GM12878 (cell line): ENCODE data around the gene CBFA2T3. TPM values are rescaled to one million over a fixed set of nuclear protein-coding genes. Genes with fewer than 3 reads are reported as not detected.

Experiments
- ATAC-seq: fragments of 200-7000 bp; cut with Tn5 transposase; 3 replicates; pipeline ENCODE4 v1.9.1; 2020; ENCODE audit warnings: mild to moderate bottlenecking, moderate library complexity
- BruUV-seq: library from RNA; stranded (reverse); fragments of 400-500 nt; replicated peaks from 2 replicates; lab custom pipeline; 2021; lab: Mats Ljungman, UMichigan
- CTCF ChIA-PET: fragments of 300-600 bp; sonication (Branson Sonifier 250); formaldehyde crosslinking; extraction: SDS; loops from one replicate; lab custom pipeline; 2021; ENCODE audit warnings: inconsistent platforms; lab: Yijun Ruan, JAX
- POLR2A ChIA-PET: fragments of 350-600 bp; formaldehyde crosslinking; extraction: SDS; loops from one replicate; lab custom pipeline; 2021; ENCODE audit warnings: inconsistent platforms; lab: Charles Lee
- RAD21 ChIA-PET: fragments of 300-600 bp; sonication (Branson Sonifier 250); formaldehyde crosslinking; loops from one replicate; lab custom pipeline; 2023; ENCODE audit warnings: antibody characterized with exemption; ENCODE audit not compliant: unreplicated experiment; lab: Charles Lee
- SMC1A ChIA-PET: fragments of 300-600 bp; sonication (Branson Sonifier 250); formaldehyde crosslinking; loops from one replicate; lab custom pipeline; 2023; ENCODE audit not compliant: unreplicated experiment, uncharacterized antibody; lab: Charles Lee
- DNase-seq: peaks from one replicate; pipeline ENCODE4 v3.0.0-alpha.2; 2011; ENCODE audit warnings: low read depth, low spot score
- FAIRE-seq: peaks from 3 replicates; lab custom pipeline; 2011; peaks lifted over from hg19 to GRCh38; lab: Jason Lieb, UNC
- H2AFZ ChIP-seq: 2 replicates; pipeline ENCODE4 v1.6.0; 2011; ENCODE audit warnings: low read depth, low read length, control low read depth; ENCODE audit not compliant: control insufficient read depth
- H3K27ac ChIP-seq: 2 replicates; pipeline ENCODE4 v1.5.1; 2011; ENCODE audit warnings: control low read depth; ENCODE audit not compliant: control insufficient read depth, insufficient read depth
- H3K27me3 ChIP-seq, 2 experiments: replicated peaks in 1 of 2; 2 replicates each; pipeline versions ENCODE4 v1.6.0 to v1.6.1; 2011; ENCODE audit warnings: low read length in 1 of 2; ENCODE audit not compliant: control insufficient read depth in 2 of 2, insufficient read depth in 2 of 2
- H3K36me3 ChIP-seq, 2 experiments: 2 replicates each; pipeline ENCODE4 v1.5.1; 2011; ENCODE audit warnings: low read length in 1 of 2; ENCODE audit not compliant: control insufficient read depth in 2 of 2, insufficient read depth in 2 of 2
- H3K4me1 ChIP-seq: 2 replicates; pipeline ENCODE4 v1.6.1; 2011; ENCODE audit warnings: mild to moderate bottlenecking, low read length, moderate library complexity, mixed read lengths; ENCODE audit not compliant: control insufficient read depth, insufficient read depth
- H3K4me2 ChIP-seq: 2 replicates; pipeline ENCODE4 v1.6.0; 2011; ENCODE audit warnings: control low read depth; ENCODE audit not compliant: control insufficient read depth, insufficient read depth
- H3K4me3 ChIP-seq: fragments of 200-600 bp; sonication (generic); 2 replicates; pipeline ENCODE4 v1.5.1; 2016
- H3K79me2 ChIP-seq: 2 replicates; pipeline ENCODE4 v1.6.0; 2011; ENCODE audit warnings: low read length; ENCODE audit not compliant: control insufficient read depth, insufficient read depth
- H3K9ac ChIP-seq: 2 replicates; pipeline ENCODE4 v1.8.0; 2011; ENCODE audit warnings: low read length, control low read depth, mixed read lengths; ENCODE audit not compliant: control insufficient read depth, insufficient read depth
- H3K9me3 ChIP-seq: replicated peaks from 3 replicates; pipeline ENCODE4 v1.5.1; 2011; ENCODE audit warnings: mild to moderate bottlenecking, low read length; ENCODE audit not compliant: control insufficient read depth, insufficient read depth
- H4K20me1 ChIP-seq: 2 replicates; pipeline ENCODE4 v1.6.0; 2011; ENCODE audit not compliant: control insufficient read depth, insufficient read depth
- BACH1 ChIP-seq: fragments of 450-650 bp; IDR thresholded peaks from 2 replicates; pipeline ENCODE4 v1.6.1; 2017; ENCODE audit warnings: mild to moderate bottlenecking, borderline replicate concordance
- CBX5 ChIP-seq: sonication (generic); IDR thresholded peaks from 2 replicates; pipeline ENCODE4 v1.6.1; 2016; ENCODE audit warnings: low read depth, moderate library complexity, mild to moderate bottlenecking, inconsistent platforms
- CUX1 ChIP-seq: IDR thresholded peaks from 2 replicates; pipeline ENCODE4 v1.6.1; 2012; ENCODE audit warnings: improper control_type of control experiment, low read depth, low read length; ENCODE audit not compliant: insufficient replicate concordance
- EGR1 ChIP-seq, 2 experiments: IDR thresholded peaks; 1 replicate in 1 of 2; 2 replicates in 1 of 2; pipeline ENCODE4 v1.6.1; 2011 to 2012; ENCODE audit warnings: low read depth in 2 of 2, low read length in 2 of 2, borderline replicate concordance in 1 of 2, mild to moderate bottlenecking in 1 of 2, moderate library complexity in 1 of 2
- ESRRA ChIP-seq: IDR thresholded peaks from 2 replicates; pipeline ENCODE4 v1.6.1; 2012; ENCODE audit warnings: mild to moderate bottlenecking, low read length, improper control_type of control experiment
- NRF1 ChIP-seq: conservative IDR thresholded peaks from 2 replicates; pipeline ENCODE4 v1.6.1; 2011; ENCODE audit warnings: mild to moderate bottlenecking, low read depth, low read length, improper control_type of control experiment
- ZNF217 ChIP-seq: fragments of 450-650 bp; IDR thresholded peaks from 2 replicates; pipeline ENCODE4 v1.6.1; 2017; ENCODE audit warnings: antibody characterized with exemption, mild to moderate bottlenecking
- ZNF592 ChIP-seq: fragments of 450-650 bp; IDR thresholded peaks from 2 replicates; pipeline ENCODE4 v1.6.1; 2017; ENCODE audit warnings: mild to moderate bottlenecking, moderate library complexity
- WGBS: methylation state at CpG from one replicate; pipeline ENCODE4 v1.1.6; 2016; ENCODE audit warnings: low lambda C conversion rate; ENCODE audit not compliant: insufficient replicate concordance, insufficient coverage; ENCODE audit errors: missing lambda C conversion rate; 5-methylcytosine and 5-hydroxymethylcytosine counted together
- in situ Hi-C: fragments of 300-500 bp; cut with MboI; formaldehyde crosslinking; loops from 9 replicates; pipeline ENCODE4 v1.14.3; 2018; ENCODE audit warnings: mixed read lengths
- intact Hi-C: fragments of 100-400 bp; cut with micrococcal nuclease; formaldehyde crosslinking; loops from one replicate; pipeline ENCODE4 v1.14.2; 2022; ENCODE audit not compliant: unreplicated experiment
- polyA plus RNA-seq, 11 experiments: library from polyadenylated mRNA; depleted of rRNA in 4 of 11; unstranded in 6 of 11; stranded (reverse) in 5 of 11; fragments of >200 nt; fragmentation: Nextera tagmentation in 4 of 11; fragmentation: Illumina TruSeq in 1 of 11; extraction: Ambion mirVana in 4 of 11; extraction: Trizol in 1 of 11; gene quantifications; 1 replicate in 1 of 11; 2 replicates in 10 of 11; pipeline versions ENCODE4 v1.2.1 to v1.2.3, GENCODE V29; 2011 to 2016; ENCODE audit warnings: inconsistent platforms in 2 of 11, missing spikeins in 2 of 11, low read depth in 1 of 11
- total RNA-seq, 4 experiments: library from RNA; depleted of rRNA in 3 of 4; stranded (reverse); fragments of >200 nt in 3 of 4; fragmentation: Illumina TruSeq in 1 of 4; extraction: Trizol in 1 of 4; gene quantifications; 2 replicates each; pipeline versions ENCODE4 v1.2.1 to v1.2.3, GENCODE V29; 2013 to 2021
- TF ChIP-seq, protein P1 (sequence below): fragments of 450-650 bp; IDR thresholded peaks from 2 replicates; pipeline ENCODE4 v1.6.1; 2016; ENCODE audit warnings: mild to moderate bottlenecking

The CBFA2T3 gene
- total and polyA plus RNA-seq, 10 of the 15 experiments (the other 5 are each of a cell fraction or from before 2014, with no cell fraction given) = 0.69 to 42.6 (median 4.5) TPM

- Histone ChIP-seq H3K4me2 (no peak overlapping the region), H2AFZ (no peak overlapping the region), H4K20me1 (no peaks in the 10 kb centered on the region), H3K4me3 (no peak overlapping the region), H3K4me1 (peaks cover 14% of the 10 kb centered on the region), H3K79me2 (no peaks in the 10 kb centered on the region), H3K27me3 (no peaks in the 10 kb centered on the region; a peak in 1 of 4 replicates), H3K27ac (no peak overlapping the region), H3K36me3 (no peaks in the 10 kb centered on the region), H3K9me3 (peaks cover 2% of the 10 kb centered on the region; the same call in 2 of the 3 replicates), H3K9ac (no peak overlapping the region)
- ATAC-seq (no peak), DNase-seq (no peak), FAIRE-seq (no peak)
- intact Hi-C loops = no loop called here
- BruUV-seq = no TSS peak
- 51% methylated on average over 23 of the region's 23 CpGs for WGBS
- in situ Hi-C loops = no loop called here
- ChIA-PET RAD21 (no interaction called here), POLR2A (interaction anchor here (1.0 kb wide), 1 partner anchor 42 kb away, joined by 4 read pairs; no protein-coding TSS in a partner anchor), CTCF (no interaction called here), SMC1A (interaction anchor here (0.5 to 1.3 kb wide), 2 partner anchors 15 to 45 kb away, joined by 3 read pairs; no protein-coding TSS in a partner anchor)
- TF ChIP-seq CUX1 = no peak
- TF ChIP-seq BACH1 = no peak
- TF ChIP-seq ZNF592 = no peak
- TF ChIP-seq, protein P1, sequence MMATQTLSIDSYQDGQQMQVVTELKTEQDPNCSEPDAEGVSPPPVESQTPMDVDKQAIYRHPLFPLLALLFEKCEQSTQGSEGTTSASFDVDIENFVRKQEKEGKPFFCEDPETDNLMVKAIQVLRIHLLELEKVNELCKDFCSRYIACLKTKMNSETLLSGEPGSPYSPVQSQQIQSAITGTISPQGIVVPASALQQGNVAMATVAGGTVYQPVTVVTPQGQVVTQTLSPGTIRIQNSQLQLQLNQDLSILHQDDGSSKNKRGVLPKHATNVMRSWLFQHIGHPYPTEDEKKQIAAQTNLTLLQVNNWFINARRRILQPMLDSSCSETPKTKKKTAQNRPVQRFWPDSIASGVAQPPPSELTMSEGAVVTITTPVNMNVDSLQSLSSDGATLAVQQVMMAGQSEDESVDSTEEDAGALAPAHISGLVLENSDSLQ = no peak
- TF ChIP-seq EGR1 (IDR thresholded peaks at IDR 0.05; ENCODE audit: borderline replicate concordance in 1 of 2, low read depth in 2 of 2, low read length in 2 of 2) = no peak
- TF ChIP-seq NRF1 = no peak
- TF ChIP-seq ZNF217 = no peak
- TF ChIP-seq CBX5 = no peak
- TF ChIP-seq ESRRA = no peak
Observed at GRCh38 chr16:89023621-89024511, 46.9 kb upstream of the CBFA2T3 start.
